GM19467 (cell line): ENCODE data around the gene GXYLT2.
"Not testable (repeated sequence)": the region's sequence is repeated elsewhere in the genome, so short reads cannot be mapped to it uniquely, and the experiment has no call there.

Source experiments
- ATAC-seq: cut with Tn5 transposase; IDR thresholded peaks from one replicate; pipeline ENCODE4 v1.9.1; 2021; ENCODE audit warnings: mild to moderate bottlenecking, moderate library complexity; ENCODE audit not compliant: unreplicated experiment

Gene GXYLT2

DNA sequence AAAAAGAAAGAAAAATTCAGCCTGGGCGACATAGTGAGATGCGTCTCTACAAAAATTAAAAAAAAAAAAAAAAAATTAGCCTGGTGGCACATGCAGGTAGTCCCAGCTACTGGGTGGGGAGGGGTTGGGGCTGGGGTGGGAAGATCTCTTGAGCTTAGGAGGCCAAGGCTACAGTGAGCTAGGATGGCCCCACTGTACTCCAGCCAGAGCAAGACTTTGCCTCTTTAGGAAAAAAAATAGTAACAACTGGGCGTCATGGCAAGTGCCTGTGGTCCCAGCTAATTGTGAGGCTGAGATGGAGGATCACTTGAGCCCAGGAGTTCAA, 84.8 kb downstream of the GXYLT2 start:
- no peak for ATAC-seq

DNA sequence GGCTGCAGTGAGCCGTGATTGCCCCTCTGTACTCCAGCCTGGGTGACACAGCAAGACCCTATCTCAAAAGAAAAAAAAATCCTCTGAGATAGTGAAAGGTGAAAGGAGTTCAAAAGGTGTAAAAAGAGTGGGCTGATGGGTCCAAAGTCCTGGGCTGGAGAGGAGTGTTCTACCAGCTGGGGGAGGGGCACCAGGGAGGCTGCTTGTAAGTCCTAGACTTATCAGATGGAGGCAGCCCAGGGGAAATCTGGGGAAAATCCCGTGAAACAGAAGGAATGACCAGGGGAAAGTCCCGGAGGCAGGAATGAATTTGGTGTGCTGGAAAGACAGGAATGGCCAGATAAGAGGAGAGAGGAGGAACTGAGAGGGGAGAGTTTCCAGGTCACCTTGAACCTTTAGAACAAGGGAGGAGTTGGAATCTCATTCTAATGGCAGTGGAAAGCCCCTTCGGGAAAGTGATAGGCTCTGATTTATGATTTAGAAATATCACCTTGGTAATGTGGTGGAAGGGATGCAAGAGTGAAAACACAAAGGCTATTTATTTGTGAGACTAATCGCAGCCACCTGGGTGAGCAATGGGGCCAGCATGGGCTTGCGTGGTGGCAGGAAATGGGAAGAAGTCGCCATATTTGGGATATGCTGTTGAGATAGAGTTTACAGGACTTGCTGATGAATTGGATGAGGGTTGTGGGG, 85.3 kb downstream of the GXYLT2 start:
- ATAC-seq: no peak

DNA sequence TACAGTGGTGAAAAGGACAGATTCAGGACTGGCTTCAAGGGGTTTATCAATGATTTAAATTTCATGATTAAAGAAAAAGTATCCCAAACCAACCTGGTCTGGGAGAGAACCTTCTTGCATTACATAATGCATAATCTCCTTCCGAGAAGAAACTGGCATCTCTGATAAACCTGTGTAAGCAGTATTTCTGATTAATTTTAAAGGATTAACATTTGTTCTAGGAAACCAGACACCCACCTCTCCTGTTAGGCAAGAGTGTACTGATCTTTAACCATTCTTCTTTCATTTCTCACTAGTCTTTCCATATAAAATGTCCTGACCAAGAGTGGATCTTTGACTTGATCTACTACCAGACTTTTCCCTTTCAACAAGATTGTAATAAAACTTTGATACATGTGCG, 85.9 kb downstream of the GXYLT2 start:
- ATAC-seq: no peak

DNA sequence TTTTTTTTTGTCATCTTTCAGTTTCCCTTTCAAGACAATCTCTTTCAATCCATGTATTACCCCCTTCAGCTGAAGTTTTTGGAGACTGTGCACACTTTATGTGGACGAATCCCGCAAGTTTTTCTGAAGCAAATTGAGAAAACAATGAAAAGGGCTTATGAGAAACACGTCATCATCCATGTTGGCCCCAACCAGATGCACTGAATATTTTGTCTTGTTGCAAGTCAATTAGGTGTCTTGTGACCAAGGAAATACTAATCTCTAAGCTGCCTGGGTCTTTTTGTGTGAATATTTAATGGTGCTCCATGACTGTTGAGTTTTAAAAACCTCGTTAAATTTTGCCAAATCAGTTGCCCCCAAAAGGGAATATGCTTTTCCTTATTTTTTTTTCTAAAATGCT, 87.1 kb downstream of the GXYLT2 start:
- ATAC-seq: no peak

DNA sequence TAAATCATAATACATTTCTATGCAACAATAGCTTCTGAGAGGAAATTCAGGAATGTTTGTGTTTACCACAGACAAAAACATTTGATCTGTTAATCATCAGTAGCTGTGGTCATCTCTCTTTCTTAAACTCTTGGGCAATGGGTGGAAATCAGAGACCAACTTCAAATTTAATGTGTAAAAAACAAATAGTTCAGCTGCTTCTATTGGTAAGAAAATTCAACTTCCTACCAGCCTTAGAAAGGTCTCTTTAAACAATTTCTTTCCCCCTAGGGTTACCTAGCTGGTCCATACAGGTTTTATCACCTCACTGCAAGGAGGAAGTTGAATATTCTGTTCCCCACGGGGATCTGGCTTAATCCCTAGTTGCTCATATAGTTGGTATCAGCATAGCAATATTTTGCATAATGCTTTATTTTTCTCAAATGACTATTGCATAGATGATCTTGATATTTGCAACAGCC, 88.5 kb downstream of the GXYLT2 start:
- no peak for ATAC-seq

DNA sequence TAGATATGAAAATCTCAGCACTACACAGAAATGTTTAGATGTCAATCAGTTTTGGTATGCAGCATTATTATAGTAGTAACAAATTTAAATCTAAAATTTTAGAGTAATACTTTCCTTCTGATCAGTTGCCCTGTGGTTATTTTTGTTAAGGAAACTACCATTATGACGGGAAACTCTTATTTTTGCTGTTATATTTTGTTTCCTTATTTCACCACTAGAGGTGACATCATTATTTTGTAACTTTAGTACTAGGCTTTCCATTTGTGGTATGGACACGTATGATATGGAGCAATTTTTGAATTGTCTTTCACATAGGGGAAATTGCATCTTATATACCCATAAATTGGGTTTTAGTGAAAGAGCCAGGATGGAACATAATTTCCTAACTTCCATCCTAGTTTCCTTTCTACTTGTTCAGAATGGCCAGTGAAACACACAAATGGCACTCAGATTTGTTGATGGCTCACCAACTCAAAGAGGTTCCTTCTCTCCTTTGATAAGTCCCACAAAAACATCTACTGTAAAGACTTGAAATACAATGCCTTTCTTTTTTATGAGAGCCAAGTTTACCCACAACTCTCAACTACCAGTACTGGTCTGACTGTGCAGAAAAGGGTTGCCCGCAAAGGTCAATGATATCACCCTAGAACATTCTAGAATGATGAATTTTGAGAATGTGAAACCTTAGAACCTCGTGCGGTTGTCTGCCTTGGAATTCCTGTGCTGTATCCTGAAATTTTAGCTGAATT, 89.4 kb downstream of the GXYLT2 start:
- no peak for ATAC-seq

DNA sequence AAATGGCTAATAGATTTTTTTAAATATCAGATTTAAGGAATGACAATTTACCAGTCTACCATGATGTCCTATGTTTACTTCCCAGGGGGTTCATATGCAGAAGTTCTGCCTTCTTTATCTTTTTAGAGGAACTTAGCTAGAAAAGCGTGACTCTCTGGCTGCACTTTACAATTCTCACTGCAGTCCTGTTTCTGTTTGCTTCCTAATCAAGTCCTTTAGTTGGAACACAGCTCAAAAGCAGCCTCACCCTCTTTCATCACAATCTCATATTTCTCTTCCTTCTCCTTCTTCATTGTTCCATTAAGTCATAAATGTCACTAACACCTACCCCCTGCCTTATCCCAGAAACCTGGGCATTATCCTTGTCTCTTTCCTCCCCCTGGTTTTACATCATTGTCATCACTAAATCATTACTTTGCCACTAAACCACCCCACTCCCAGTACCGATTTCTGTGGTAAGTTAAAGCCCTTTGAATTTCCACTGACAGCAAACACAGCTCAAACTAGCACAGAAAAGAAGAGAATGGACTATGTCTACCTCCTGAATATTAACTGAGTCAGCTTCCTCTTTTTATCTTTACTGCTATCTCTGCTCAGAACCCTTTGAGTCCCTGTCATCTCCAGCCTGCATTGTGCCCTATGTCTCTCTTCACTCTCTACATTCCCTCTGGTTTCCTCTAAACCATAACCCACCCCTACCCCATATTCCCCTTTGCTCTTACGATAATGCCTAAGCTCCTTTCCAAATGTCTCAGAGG, 94.9 kb downstream of the GXYLT2 start:
- no peak for ATAC-seq

DNA sequence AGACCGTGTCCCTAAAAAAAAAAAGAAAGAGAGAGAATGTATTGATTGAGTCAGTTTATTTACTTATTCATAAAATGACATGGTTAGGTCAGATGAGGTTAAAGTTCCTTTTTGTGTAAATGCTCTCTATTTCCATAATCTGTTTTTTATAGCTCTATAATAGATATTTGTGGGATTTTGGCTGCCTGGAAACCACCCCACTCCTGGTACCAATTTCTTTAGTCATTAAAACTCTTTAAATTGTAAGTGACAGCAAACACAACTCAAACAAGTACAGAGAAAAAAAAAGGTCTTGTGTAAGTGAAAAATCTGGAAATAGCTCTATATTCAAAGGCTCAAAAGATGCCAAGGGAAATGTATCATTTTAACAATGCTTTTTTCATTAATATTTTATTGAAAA, 97.7 kb downstream of the GXYLT2 start:
- ATAC-seq: no peak

DNA sequence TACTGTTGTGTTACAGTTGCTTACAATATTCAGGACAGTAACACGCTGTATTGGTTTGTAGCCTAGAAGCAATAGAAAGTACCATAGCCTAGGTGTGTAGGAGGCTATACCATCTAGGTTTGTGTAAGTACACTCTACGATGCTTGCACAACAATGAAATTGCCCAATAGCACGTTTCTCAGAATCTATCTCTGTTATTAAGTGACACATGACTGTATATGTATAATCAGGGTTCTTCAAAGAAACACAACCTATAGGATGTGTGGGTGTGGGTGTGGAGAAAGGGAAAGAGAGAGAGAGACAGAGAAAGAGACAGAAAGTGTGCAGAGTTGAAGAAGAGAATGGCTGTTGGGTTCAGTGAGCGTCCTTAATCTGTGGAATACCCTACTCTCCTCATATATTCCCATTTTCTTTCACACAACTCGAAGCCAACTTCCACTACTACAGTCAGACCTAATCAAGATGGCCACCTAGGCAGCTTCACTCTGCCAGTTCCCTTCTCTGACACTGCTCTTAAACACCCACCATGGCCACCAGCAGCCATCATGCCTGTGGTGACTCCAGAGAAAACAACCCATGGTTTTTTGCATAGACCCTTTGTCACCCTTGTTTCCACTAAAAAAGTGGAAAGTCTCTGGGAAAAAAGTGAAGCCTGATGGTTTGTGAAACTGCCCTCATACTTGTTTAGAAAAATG, 103.0 kb downstream of the GXYLT2 start:
- ATAC-seq: no peak

DNA sequence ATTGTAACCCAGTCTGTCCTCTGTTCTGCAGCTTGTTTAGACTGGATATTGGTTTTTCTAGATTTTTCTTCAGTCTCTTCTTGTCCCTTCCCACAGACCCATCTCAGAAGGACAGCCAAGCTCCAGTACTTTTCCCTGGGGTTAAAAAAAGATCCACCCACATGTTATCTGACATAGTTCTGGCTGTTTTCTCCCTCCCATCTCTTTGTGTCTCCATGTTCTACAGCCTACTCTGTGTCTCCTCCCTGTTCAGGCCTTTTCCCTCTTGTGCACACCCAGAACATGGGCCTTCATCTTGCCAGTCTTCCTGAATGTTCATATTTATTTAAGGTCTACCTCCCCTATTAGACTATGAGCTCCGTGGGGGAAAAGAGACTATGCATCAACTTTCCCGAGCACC, 103.7 kb downstream of the GXYLT2 start:
- ATAC-seq: no peak

DNA sequence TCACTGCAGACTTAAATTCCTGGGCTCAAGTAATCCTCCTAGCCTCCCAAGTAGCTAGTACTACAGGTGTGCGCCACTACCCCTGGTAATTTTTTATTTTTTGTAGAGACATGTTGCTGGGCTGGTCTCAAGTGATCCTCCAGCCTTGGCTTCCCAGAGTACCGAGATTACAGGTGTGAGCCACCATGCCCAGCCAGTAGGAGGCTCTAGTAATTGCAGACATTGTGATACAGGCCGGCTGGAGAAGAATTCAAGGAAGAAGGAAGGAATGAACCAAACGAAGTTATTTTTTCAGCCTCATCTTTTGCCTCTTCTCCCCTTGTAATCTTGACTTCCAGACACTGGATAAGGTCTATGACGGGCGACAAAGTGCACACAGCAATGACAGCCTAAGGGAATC, 105.5 kb downstream of the GXYLT2 start:
- ATAC-seq: no peak

DNA sequence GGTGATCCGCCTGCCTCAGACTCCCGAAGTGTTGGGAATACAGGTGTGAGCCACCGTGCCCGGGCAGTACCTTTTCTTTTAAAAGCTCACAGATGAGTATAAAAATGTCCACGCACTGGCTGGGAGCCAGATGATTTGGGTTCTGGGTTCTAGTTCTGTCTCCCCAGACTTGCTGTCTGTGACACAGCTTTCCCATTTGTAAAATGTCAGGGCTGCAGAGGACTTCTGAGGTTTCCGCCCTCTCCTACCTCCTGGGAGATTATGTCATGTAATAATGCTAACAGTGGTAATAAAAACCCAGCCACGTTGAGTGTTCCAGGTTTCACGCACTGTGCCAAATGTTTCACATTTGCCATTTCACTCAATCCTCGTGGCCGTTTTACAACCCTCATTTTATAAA, 107.5 kb downstream of the GXYLT2 start:
- no peak for ATAC-seq

DNA sequence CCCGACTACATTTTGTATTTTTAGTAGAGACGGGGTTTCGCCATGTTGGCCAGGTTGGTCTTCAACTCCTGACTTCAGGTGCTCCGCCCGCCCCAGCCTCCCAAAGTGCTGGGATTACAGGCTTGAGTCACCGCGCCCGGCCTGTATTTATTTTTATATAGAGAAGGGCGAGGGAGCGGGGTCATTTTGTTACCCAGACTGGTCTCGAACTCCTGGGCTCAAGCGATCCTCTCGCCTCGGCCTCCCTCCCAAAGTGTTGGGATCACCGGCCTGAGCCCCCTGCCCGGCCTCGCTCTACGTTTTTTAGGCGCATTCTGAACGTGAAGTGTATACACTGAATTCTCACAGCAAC, 108.3 kb downstream of the GXYLT2 start:
- ATAC-seq: no peak

DNA sequence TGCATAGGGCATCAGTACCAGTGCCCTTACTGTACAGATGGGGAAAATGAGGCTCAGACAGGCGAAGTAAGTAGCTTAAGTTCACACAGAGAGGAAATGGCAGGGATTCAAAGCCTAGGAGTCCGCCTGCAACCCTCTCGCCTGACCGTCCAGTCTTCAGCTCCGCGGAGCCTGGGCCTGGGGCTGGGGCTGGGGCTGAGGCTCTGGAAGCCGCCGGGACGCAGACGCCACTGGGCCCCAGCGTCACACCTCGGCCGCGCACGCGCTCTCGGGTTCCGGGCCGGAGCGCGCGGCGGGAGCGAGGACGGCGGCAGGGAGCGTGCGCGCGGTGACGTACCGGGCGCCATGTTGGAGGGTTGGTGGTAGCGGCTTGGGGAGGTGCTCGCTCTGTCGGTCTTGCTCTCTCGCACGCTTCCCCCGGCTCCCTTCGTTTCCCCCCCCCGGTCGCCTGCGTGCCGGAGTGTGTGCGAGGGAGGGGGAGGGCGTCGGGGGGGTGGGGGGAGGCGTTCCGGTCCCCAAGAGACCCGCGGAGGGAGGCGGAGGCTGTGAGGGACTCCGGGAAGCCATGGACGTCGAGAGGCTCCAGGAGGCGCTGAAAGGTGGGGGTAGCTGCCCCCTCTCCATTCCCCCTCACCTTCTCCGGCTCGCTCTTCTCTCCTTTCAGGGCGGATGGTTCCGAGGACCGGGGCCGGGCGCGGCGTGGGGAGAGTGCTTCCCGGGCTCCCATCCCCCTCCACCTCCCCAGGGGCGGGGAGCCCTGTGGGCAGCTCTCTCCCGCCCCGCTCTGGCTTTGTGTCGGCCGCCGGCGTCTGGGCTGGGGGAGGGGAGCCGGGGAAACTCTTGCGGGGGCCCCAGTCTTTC, 108.9 kb downstream of the GXYLT2 start, which contains the start of gene PPP4R2:
TSS of gene PPP4R2 (plus strand) at position 339 of the 861 bp plus-strand sequence. CDS start at position 566, 227 bp downstream.
- ATAC-seq: peak; percentile 90

DNA sequence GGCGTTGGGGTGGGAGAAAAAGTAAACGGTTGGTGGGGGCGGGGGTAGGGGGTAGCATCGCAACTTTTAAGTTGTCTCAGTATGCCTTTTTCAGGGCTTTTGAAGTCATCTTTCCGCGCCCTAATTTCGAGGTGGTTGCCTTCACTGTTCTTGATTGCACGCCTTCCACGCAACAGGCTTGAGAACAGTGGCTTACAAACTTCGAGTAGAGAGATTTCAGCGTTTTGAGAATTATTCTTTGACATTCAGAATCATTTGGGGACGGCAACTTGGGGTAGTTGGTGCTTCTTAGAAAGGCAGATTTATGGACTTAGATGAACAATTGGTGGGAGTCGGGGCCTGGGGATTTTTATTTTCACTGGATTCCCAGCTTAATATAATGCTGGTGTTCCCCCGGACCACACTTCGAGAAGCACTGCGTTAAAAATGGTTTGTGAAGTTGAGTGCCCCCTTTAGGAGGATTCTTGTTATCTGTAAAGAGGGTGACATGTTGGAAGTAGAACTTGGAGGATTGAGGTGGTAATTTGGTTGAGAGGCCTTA, 109.6 kb downstream of the GXYLT2 start:
- ATAC-seq: no peak

DNA sequence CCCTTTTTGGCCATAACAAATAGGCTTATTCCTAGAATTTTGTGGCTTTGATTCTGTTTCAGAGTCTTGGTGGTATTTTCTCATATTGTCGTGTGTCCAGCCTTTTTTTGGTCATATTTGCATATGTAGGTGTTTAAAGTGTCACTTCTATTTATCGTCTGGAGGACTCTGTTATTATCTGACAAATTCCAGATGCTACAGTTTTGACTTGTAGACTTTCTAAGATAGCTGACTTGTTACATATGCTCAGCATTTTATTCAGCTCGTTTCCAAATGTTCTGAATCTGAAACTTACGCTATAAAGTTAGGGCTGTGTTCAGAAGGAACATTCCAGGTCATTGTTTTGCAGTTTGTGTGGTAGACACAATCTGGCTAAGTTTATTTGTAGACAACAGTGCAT, 110.6 kb downstream of the GXYLT2 start:
- no peak for ATAC-seq

DNA sequence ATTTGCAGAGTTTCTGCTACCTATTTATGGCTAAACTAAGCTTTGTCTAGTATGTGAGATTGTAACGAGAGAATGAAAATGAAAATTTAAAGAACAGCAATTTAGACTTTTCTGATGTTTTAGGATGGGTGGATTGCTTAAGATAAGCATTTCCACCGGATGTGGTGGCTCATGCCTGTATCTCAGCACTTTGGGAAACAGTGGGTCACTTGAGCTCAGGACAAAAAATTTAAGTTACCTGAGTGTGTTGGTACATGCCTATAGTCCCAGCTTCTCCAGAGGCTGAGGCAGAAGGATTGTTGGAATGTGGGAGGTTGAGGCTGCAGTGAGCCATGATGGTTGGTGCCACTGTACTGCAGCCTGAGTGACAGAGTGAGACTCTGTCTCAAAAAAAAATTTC, 112.1 kb downstream of the GXYLT2 start:
- no peak for ATAC-seq

DNA sequence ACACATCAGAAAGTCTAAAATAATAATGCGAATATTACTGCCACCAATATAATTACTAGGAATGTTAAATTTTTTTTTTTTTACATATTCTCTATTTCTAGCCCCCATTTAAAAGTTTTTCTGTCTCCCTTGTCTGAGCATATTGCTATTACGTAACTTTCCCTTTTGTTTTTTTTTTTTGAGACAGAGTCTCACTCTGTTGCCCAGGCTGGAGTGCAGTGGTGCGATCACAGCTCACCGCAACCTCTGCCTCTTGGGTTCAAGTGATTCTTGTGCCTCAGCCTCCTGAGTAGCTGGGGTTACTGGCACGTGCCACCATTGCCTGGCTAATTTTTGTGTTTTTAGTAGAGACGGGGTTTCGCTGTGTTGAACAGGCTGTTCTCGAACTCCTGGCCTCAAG, 115.2 kb downstream of the GXYLT2 start:
- ATAC-seq: not testable (repeated sequence)

DNA sequence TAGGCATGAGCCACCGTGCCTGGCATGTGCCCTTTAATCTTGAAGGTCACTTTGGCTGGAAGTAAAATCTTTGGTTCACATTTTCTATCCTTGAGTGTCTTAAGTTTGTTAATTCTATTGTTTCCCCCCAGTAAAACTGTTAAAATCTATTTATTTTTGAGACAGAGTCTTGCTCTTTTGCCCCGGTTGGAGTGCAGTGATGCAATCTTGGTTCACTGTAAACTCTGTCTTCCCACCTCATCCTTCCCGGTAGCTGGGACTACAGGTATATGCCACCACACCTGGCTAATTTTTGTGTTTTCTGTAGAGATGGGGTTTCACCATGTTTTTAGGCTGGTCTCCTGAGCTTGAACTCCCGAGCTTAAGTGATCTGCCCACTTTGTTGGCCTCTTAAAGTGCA, 116.5 kb downstream of the GXYLT2 start:
- no peak for ATAC-seq
